DND-41 (cell line): ENCODE measurements around the gene RELN.

Source experiments
- CTCF ChIP-seq: IDR thresholded peaks from 2 replicates; pipeline ENCODE4 v1.5.1; 2012; ENCODE audit warnings: borderline replicate concordance, low read length, moderate library complexity, mild to moderate bottlenecking; ENCODE audit not compliant: poor library complexity, severe bottlenecking; ENCODE audit errors: extremely low read depth
- EZH2 ChIP-seq: IDR thresholded peaks from 3 replicates; pipeline ENCODE4 v1.6.1; 2012; ENCODE audit warnings: borderline replicate concordance, low read depth, mild to moderate bottlenecking, moderate library complexity, low read length, inconsistent platforms; ENCODE audit not compliant: severe bottlenecking

- no peak for TF ChIP-seq CTCF
- TF ChIP-seq EZH2: no peak
Observed at GRCh38 chr7:103795107-103795506, 194.4 kb downstream of the RELN start.
